ENCODE data around the gene SLX4IP.

The SLX4IP gene

DNA sequence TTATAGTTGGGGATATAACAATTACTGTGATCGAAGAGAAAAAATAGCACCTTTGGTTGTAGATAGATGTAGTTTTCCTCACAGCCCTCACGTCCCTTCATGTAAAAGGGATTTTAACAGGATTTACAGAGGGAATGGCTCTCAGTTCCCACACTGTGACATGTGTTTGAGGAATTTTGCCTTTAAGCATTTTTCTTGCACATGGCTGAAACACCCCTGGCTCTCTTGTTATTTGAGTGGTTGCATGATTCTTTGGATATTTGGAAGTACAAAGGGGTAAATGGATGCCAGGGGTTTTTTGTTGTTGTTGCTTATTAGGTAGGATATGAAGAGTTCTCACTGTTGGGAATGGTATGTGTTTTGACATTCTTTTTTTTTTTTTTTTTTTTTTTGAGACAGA, 190.5 kb downstream of the SLX4IP start:
- no peak overlapping the region for H4K5ac ChIP-seq (ENCODE audit: low read length)
- H3K4me2 ChIP-seq (ENCODE audit: low read length) = no peak overlapping the region
- H3K4me1 ChIP-seq (ENCODE audit: control insufficient read depth, low read depth, low read length) = peaks cover 3% of the 10 kb centered on the region
- H2BK120ac ChIP-seq (ENCODE audit: low read depth, low read length) = no peak overlapping the region
- WGBS (ENCODE audit: extremely low coverage, insufficient coverage, low lambda C conversion rate) = no CpG with 5 or more reads among the region's 2 CpGs
- no peak overlapping the region for H3K4me3 ChIP-seq (ENCODE audit: low read length)
- H3K4ac ChIP-seq (ENCODE audit: low read depth, low read length) = no peak overlapping the region
- no peaks in the 10 kb centered on the region for H3K36me3 ChIP-seq (ENCODE audit: control insufficient read depth, insufficient read depth, low read length)
- H3K27ac ChIP-seq (ENCODE audit: low read depth, low read length) = no peak overlapping the region
- H3K9ac ChIP-seq (ENCODE audit: low read length) = no peak overlapping the region
- H3K23ac ChIP-seq (ENCODE audit: low read length) = no peak overlapping the region
- H3K56ac ChIP-seq (ENCODE audit: low read length) = no peak overlapping the region
- no peaks in the 10 kb centered on the region for H3K79me1 ChIP-seq (ENCODE audit: low read length)
- no peaks in the 10 kb centered on the region for H3K27me3 ChIP-seq (ENCODE audit: insufficient read depth, low read length, poor library complexity)
- H2BK5ac ChIP-seq (ENCODE audit: low read length) = no peak overlapping the region
- no peak overlapping the region for H3K18ac ChIP-seq (ENCODE audit: low read length)
- peak; percentile 44 for DNase-seq
- H2AK5ac ChIP-seq (ENCODE audit: low read length) = no peak overlapping the region
- no peaks in the 10 kb centered on the region for H3K79me2 ChIP-seq (ENCODE audit: control insufficient read depth, insufficient read depth, low read length)
- no peak overlapping the region for H2BK15ac ChIP-seq (replicated peaks; ENCODE audit: low read depth)
- no peak overlapping the region for H4K8ac ChIP-seq (ENCODE audit: low read depth, low read length)

DNA sequence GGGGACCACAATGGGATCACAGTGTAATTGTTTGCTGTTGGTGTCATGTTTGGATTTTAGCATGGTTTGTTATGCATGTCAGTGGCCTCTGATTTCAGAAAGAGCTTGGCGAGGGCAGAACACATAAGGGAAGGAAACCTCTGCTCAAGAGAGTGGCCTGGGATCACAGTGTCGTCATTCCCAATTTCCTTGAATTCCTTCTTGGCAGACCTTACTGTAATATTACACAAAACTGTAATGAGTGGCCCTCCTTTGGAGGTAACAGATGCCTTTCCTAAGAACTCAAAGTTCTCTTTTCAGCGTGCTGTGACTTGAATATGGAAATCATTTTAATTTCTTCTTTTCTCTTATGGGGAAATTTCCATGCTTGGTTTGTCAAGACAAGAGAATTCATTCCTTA, 191.8 kb downstream of the SLX4IP start:
- no peaks in the 10 kb centered on the region for H3K27me3 ChIP-seq (ENCODE audit: insufficient read depth, low read length, poor library complexity)
- no peak overlapping the region for H3K27ac ChIP-seq (ENCODE audit: low read depth, low read length)
- H3K4me3 ChIP-seq (ENCODE audit: low read length) = no peak overlapping the region
- H3K18ac ChIP-seq (ENCODE audit: low read length) = no peak overlapping the region
- no peak overlapping the region for H4K5ac ChIP-seq (ENCODE audit: low read length)
- H3K23ac ChIP-seq (ENCODE audit: low read length) = no peak overlapping the region
- no peak overlapping the region for H2AK5ac ChIP-seq (ENCODE audit: low read length)
- H2BK5ac ChIP-seq (ENCODE audit: low read length) = no peak overlapping the region
- H3K79me1 ChIP-seq (ENCODE audit: low read length) = no peaks in the 10 kb centered on the region
- no peak overlapping the region for H2BK15ac ChIP-seq (replicated peaks; ENCODE audit: low read depth)
- no peak overlapping the region for H3K56ac ChIP-seq (ENCODE audit: low read length)
- no peaks in the 10 kb centered on the region for H3K36me3 ChIP-seq (ENCODE audit: control insufficient read depth, insufficient read depth, low read length)
- no peak overlapping the region for H4K8ac ChIP-seq (ENCODE audit: low read depth, low read length)
- H3K4ac ChIP-seq (ENCODE audit: low read depth, low read length) = no peak overlapping the region
- no CpG with 5 or more reads among the region's 3 CpGs for WGBS (ENCODE audit: extremely low coverage, insufficient coverage, low lambda C conversion rate)
- DNase-seq = no peak
- no peak overlapping the region for H3K4me2 ChIP-seq (ENCODE audit: low read length)
- no peak overlapping the region for H2BK120ac ChIP-seq (ENCODE audit: low read depth, low read length)
- H3K9ac ChIP-seq (ENCODE audit: low read length) = no peak overlapping the region
- H3K4me1 ChIP-seq (ENCODE audit: control insufficient read depth, low read depth, low read length) = peaks cover 3% of the 10 kb centered on the region
- H3K79me2 ChIP-seq (ENCODE audit: control insufficient read depth, insufficient read depth, low read length) = no peaks in the 10 kb centered on the region

DNA sequence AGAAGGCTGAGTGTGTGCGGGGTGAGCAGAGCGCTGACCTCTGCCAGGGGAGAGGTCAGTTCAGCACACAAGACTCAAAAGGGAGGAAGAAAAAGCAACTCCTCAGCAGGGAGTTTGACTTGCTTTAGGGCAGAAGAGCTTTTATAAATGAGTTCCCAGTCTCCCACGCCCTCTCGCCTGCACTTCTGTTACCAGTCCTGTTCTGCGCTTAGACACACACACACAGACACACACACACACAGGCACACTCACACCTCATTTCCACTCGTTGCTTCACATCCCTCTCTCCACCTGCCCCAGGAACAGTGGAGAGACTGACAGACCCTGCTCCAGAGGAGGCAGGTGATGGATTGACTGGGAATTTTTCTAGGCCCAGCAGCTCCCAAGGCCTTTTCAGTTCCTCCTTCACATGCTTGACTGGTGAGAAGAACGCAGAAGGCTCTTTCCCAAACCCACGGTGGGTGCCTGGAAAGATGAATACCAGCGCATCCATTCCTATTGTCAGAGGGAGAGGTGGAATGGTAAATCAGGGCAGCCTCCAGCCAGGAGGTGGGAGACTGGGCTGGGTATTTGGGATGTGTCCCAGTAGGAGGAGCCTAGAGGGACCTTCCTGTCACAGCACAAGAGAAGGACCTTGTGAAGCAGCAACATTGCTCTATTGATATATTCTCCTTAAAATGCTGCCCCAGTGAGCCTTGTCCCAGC, 195.0 kb downstream of the SLX4IP start:
- no peak overlapping the region for H3K4me2 ChIP-seq (ENCODE audit: low read length)
- no peak for DNase-seq
- peaks cover 4% of the 10 kb centered on the region for H3K4me1 ChIP-seq (ENCODE audit: control insufficient read depth, low read depth, low read length)
- no peak overlapping the region for H3K4ac ChIP-seq (ENCODE audit: low read depth, low read length)
- H2BK5ac ChIP-seq (ENCODE audit: low read length) = no peak overlapping the region
- no peak overlapping the region for H2AK5ac ChIP-seq (ENCODE audit: low read length)
- H3K27ac ChIP-seq (ENCODE audit: low read depth, low read length) = peak overlapping the region; percentile 43
- H4K5ac ChIP-seq (ENCODE audit: low read length) = no peak overlapping the region
- no peak overlapping the region for H3K9ac ChIP-seq (ENCODE audit: low read length)
- no peaks in the 10 kb centered on the region for H3K79me1 ChIP-seq (ENCODE audit: low read length)
- no CpG with 5 or more reads among the region's 9 CpGs for WGBS (ENCODE audit: extremely low coverage, insufficient coverage, low lambda C conversion rate)
- no peak overlapping the region for H4K8ac ChIP-seq (ENCODE audit: low read depth, low read length)
- no peak overlapping the region for H2BK120ac ChIP-seq (ENCODE audit: low read depth, low read length)
- no peak overlapping the region for H3K23ac ChIP-seq (ENCODE audit: low read length)
- no peaks in the 10 kb centered on the region for H3K36me3 ChIP-seq (ENCODE audit: control insufficient read depth, insufficient read depth, low read length)
- H3K56ac ChIP-seq (ENCODE audit: low read length) = peak overlapping the region; percentile 59
- H3K79me2 ChIP-seq (ENCODE audit: control insufficient read depth, insufficient read depth, low read length) = no peaks in the 10 kb centered on the region
- H3K4me3 ChIP-seq (ENCODE audit: low read length) = no peak overlapping the region
- H3K18ac ChIP-seq (ENCODE audit: low read length) = no peak overlapping the region
- no peak overlapping the region for H2BK15ac ChIP-seq (replicated peaks; ENCODE audit: low read depth)
- H3K27me3 ChIP-seq (ENCODE audit: insufficient read depth, low read length, poor library complexity) = no peaks in the 10 kb centered on the region

DNA sequence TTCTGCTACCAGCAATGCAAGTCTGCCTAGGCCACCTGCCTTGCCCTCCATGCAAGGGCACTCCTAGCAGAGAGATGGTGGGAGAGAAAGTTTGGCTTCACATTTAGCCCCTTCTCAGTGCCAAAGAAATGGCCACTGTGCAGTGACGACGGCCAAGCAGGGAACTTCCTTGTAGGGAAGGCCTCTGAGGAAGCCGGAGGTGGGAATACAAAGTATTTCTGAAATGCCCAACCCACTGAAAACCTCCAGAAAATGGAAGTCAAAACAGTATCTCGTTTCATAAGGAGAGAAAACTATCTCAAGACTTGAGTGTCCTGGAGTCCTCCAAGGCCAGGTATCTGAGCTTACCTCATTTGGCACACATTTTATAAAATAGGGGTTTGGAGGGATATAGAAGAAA, 196.0 kb downstream of the SLX4IP start:
- Histone ChIP-seq H3K4me3 (ENCODE audit: low read length) (no peak overlapping the region), H3K27me3 (ENCODE audit: insufficient read depth, low read length, poor library complexity) (no peaks in the 10 kb centered on the region), H3K36me3 (ENCODE audit: control insufficient read depth, insufficient read depth, low read length) (no peaks in the 10 kb centered on the region), H3K9ac (ENCODE audit: low read length) (no peak overlapping the region), H3K27ac (ENCODE audit: low read depth, low read length) (no peak overlapping the region), H3K18ac (ENCODE audit: low read length) (no peak overlapping the region), H2BK120ac (ENCODE audit: low read depth, low read length) (no peak overlapping the region), H2AK5ac (ENCODE audit: low read length) (no peak overlapping the region), H3K79me2 (ENCODE audit: control insufficient read depth, insufficient read depth, low read length) (no peaks in the 10 kb centered on the region), H3K56ac (ENCODE audit: low read length) (no peak overlapping the region), H3K79me1 (ENCODE audit: low read length) (no peaks in the 10 kb centered on the region), H3K23ac (ENCODE audit: low read length) (no peak overlapping the region), H3K4me1 (ENCODE audit: control insufficient read depth, low read depth, low read length) (peaks cover 4% of the 10 kb centered on the region), H3K4me2 (ENCODE audit: low read length) (no peak overlapping the region), H2BK5ac (ENCODE audit: low read length) (no peak overlapping the region), H3K4ac (ENCODE audit: low read depth, low read length) (no peak overlapping the region), H2BK15ac (replicated peaks; ENCODE audit: low read depth) (no peak overlapping the region), H4K8ac (ENCODE audit: low read depth, low read length) (no peak overlapping the region), H4K5ac (ENCODE audit: low read length) (no peak overlapping the region)
- no CpG with 5 or more reads among the region's 4 CpGs for WGBS (ENCODE audit: extremely low coverage, insufficient coverage, low lambda C conversion rate)
- no peak for DNase-seq

DNA sequence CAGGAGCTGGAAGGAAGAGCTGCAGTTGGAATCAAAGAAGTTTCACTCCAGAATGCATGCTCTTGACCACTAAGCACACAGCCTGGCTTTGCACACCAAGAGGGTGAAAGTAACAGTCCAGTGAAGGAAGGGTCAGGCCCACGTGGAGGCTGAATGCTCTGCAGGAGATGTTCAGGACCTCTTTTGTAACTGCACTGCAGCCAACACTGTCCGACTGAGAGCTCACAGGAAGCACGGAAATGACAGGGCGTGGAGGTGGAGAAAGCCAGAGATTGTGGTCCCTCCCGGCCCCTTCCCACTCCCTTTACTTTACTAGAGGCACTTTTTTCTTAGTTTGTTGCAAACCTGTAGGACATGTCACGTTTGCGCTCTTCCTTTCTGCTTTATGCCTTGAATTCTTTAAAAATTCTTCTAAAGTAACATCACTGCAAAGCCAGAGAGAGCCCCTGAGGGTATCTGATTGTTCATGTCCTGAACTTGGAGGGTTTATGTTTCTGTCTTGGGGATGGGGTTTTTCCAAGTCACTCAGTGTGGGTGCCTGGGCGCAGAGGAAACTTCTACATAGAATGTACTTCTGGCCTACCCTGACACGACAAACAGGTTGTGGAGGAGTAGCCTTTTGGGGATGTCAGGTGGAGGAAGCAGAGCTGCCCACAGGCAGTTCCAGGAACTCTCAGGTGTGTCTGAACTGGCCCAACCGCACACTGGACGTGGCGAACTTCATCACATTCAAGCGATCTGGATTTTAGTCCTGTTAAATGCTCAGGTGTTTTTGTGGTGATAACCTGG, 197.8 kb downstream of the SLX4IP start:
- no peak overlapping the region for H4K5ac ChIP-seq (ENCODE audit: low read length)
- H4K8ac ChIP-seq (ENCODE audit: low read depth, low read length) = no peak overlapping the region
- no CpG with 5 or more reads among the region's 13 CpGs for WGBS (ENCODE audit: extremely low coverage, insufficient coverage, low lambda C conversion rate)
- H3K4me1 ChIP-seq (ENCODE audit: control insufficient read depth, low read depth, low read length) = peaks cover 8% of the 10 kb centered on the region
- H3K9ac ChIP-seq (ENCODE audit: low read length) = no peak overlapping the region
- H3K79me1 ChIP-seq (ENCODE audit: low read length) = no peaks in the 10 kb centered on the region
- no peak overlapping the region for H3K23ac ChIP-seq (ENCODE audit: low read length)
- no peak overlapping the region for H2AK5ac ChIP-seq (ENCODE audit: low read length)
- no peak overlapping the region for H3K56ac ChIP-seq (ENCODE audit: low read length)
- H3K4me3 ChIP-seq (ENCODE audit: low read length) = no peak overlapping the region
- no peak for DNase-seq
- no peak overlapping the region for H3K27ac ChIP-seq (ENCODE audit: low read depth, low read length)
- H2BK120ac ChIP-seq (ENCODE audit: low read depth, low read length) = no peak overlapping the region
- H2BK15ac ChIP-seq (replicated peaks; ENCODE audit: low read depth) = no peak overlapping the region
- H3K79me2 ChIP-seq (ENCODE audit: control insufficient read depth, insufficient read depth, low read length) = no peaks in the 10 kb centered on the region
- H3K36me3 ChIP-seq (ENCODE audit: control insufficient read depth, insufficient read depth, low read length) = no peaks in the 10 kb centered on the region
- no peak overlapping the region for H3K4ac ChIP-seq (ENCODE audit: low read depth, low read length)
- no peaks in the 10 kb centered on the region for H3K27me3 ChIP-seq (ENCODE audit: insufficient read depth, low read length, poor library complexity)
- H3K18ac ChIP-seq (ENCODE audit: low read length) = no peak overlapping the region
- no peak overlapping the region for H3K4me2 ChIP-seq (ENCODE audit: low read length)
- H2BK5ac ChIP-seq (ENCODE audit: low read length) = no peak overlapping the region
